Measurements from ENCODE around the gene ARMC9. TPM values are rescaled to one million over a fixed set of nuclear protein-coding genes. Genes with fewer than 3 reads are reported as not detected.
"Not testable (repeated sequence)": the region's sequence is repeated elsewhere in the genome, so short reads cannot be mapped to it uniquely, and the experiment has no call there.

Gene ARMC9
- total RNA-seq, 1 experiment from 2014 or later, result 19.9 TPM

DNA sequence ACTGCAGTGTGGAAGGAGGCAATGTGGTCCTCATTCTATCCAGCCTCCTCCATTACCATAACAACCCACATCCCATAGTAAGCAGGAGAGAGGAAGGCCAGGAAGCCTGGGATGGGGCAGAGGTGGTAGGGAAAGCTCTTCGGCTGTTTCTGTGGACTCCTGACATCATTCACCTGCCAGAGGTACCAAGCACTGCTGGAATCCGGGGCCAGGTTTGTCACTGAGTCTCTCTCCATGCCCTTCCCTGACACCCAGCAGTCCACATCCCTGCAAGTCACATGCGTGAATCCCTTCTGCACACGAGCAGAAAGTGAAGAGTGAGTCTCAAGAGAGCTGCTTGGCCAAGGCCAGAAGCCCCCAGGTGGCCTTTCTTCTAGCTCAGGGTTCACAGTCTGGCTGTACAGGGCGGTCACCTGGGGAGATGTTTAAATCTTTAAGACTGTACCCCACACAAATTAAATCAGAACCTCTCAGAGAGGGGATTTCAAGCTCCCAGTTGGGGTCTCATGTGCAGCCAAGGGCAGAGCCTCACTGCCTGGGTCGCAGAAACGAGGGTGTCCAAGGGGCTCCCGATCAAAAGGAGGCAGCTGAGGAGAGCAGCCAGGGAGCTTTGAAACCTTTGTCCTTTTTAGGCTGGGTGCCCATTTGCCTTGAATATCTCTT lies 94.2 kb downstream of the ARMC9 start:
- H3K27me3 ChIP-seq, result no peaks in the 10 kb centered on the region
- no peak overlapping the region for H3K4me3 ChIP-seq
- no peaks in the 10 kb centered on the region for H3K9me3 ChIP-seq (replicated peaks)
- H3K27ac ChIP-seq, result no peak overlapping the region
- no peaks in the 10 kb centered on the region for H3K4me1 ChIP-seq
- H3K36me3 ChIP-seq, result no peaks in the 10 kb centered on the region
- no peak for DNase-seq

DNA sequence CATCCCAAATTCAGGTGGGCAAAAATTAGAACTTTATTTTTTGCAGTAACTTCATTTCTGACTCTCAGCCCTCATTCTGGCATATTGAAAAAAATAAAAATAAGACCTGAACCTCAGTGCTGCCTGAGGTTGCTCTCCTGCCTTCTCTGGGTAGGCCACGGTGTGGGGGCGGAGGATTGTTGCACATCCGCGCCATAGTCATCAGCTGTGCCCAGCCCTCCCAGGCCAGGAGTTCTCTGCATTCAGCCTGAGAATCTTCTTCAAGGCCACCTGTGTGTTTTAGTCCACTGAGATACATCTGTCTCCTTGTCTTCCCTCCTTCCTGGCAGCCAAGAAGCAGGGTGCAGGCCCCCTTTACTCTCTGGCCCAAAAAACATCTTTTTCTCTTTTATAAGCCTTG lies 94.7 kb downstream of the ARMC9 start:
- Histone ChIP-seq H3K4me1 (no peaks in the 10 kb centered on the region), H3K36me3 (no peaks in the 10 kb centered on the region), H3K27me3 (no peaks in the 10 kb centered on the region), H3K9me3 (replicated peaks) (no peaks in the 10 kb centered on the region), H3K4me3 (no peak overlapping the region), H3K27ac (no peak overlapping the region)
- DNase-seq, result no peak

DNA sequence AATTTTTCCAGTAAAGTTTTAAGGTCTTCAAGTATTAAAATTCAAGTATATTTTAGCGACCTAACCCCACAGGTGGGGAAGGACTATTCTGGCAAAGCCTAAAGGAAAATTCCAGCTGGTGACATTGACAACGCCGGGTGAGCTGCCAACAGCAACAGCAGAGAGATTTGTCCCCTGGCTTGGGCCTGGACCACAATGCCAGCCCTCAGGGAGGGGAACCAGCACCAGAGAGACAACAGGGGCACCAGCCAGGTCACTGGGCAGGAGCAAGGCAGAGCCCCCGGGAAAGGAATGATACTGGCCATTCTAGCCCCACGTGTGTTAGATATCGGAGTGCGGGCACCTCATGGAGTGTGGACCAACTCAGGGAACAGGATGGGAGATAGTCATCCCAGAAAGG lies 95.7 kb downstream of the ARMC9 start:
- H3K4me1 ChIP-seq, result no peaks in the 10 kb centered on the region; the same call in 1 of the 2 replicates
- H3K36me3 ChIP-seq, result no peaks in the 10 kb centered on the region
- DNase-seq, result no peak
- no peaks in the 10 kb centered on the region for H3K27me3 ChIP-seq
- no peak overlapping the region for H3K4me3 ChIP-seq
- H3K9me3 ChIP-seq (replicated peaks), result no peaks in the 10 kb centered on the region
- H3K27ac ChIP-seq, result no peak overlapping the region

DNA sequence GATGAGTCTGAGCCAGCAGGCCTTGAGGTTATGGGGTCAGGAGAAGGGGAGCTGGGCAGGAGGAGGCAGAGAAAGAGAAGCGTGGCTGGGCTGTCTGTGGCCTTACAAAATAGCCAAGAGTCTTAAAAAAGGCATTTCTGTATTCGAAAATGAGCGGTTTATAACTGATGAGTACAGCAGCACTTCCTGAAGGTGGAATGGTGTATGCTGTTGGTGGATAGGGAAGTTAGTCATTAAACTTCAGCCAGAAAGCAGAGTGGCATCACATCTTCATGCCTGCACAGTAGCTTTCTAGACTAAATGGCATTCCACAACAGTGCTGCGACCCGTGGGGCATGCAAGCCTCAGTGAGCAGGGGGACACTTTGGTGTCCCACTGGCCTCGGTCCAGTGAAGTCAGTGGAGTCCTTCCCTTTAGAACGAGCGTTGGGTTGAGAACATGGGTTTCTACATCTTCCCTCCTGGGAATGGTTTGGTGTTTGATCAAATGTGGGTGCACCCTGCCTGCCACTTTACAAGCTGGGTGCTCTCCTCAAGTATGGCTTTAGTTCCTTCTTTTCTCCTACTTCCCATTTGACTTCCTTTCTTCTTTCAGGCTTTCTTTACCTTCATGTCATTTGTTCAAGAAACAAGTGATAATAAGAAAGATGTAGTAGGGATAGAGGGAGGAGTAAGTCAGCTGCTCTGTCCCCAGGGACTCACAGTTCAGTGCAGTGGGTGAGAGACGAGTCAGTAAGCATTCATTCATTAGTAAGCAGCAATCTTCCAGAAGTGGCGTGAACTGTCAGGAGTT lies 96.3 kb downstream of the ARMC9 start:
- no peak for DNase-seq
- H3K4me3 ChIP-seq, result no peak overlapping the region
- peaks cover 7% of the 10 kb centered on the region; the same call in 1 of the 2 replicates for H3K4me1 ChIP-seq
- H3K9me3 ChIP-seq (replicated peaks), result no peaks in the 10 kb centered on the region
- no peak overlapping the region for H3K27ac ChIP-seq
- no peaks in the 10 kb centered on the region for H3K36me3 ChIP-seq
- H3K27me3 ChIP-seq, result no peaks in the 10 kb centered on the region

DNA sequence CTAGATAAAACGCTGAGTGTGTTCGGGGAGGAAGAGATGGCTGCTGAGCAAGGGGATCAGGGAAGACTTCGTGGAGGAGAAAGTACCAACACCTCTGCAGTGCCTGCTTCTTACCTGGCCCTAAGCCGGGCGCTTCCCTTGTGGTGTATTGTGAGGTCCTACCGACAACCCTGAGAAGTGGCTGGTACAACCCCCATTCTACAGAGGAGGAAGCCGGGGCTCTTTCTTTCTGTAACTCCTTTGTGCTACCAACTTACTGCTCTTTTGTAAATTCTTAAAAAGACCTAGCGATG lies 96.9 kb downstream of the ARMC9 start:
- H3K4me1 ChIP-seq, result peaks cover 9% of the 10 kb centered on the region; the same call in 1 of the 2 replicates
- no peaks in the 10 kb centered on the region for H3K9me3 ChIP-seq (replicated peaks)
- H3K36me3 ChIP-seq, result no peaks in the 10 kb centered on the region
- no peaks in the 10 kb centered on the region for H3K27me3 ChIP-seq
- no peak overlapping the region for H3K4me3 ChIP-seq
- H3K27ac ChIP-seq, result no peak overlapping the region
- no peak for DNase-seq

DNA sequence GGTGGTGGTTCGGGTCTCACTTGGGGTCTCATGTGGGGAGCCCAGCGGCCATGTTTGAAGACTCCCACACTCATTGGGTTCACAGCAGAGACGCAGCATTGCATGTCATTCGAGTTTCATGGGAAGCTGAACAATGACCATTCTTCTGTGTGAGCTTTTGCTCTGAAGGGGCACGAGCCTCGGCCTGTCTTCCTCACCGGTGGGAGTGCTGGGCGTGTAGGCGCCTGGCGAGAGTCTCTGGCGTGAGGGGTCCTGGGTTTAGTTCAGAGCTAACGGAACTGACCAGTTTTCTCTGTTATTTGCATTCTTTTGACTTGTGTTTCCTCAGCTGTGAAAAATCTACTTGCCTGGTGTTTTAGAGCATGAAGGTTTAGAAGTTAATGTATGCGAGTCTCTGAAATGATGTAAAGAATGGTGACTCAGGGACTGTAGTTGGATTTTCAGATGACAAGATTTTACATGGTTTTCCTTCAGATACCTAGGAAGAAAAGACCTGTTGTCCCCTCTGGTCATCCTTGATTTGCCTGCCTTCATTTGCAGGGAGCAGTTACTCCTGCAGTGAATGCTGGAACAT lies 98.1 kb downstream of the ARMC9 start:
- Histone ChIP-seq H3K4me1 (peaks cover 9% of the 10 kb centered on the region; the same call in 1 of the 2 replicates), H3K9me3 (replicated peaks) (no peaks in the 10 kb centered on the region), H3K36me3 (no peaks in the 10 kb centered on the region), H3K4me3 (no peak overlapping the region), H3K27me3 (no peaks in the 10 kb centered on the region), H3K27ac (no peak overlapping the region)
- DNase-seq, result no peak

DNA sequence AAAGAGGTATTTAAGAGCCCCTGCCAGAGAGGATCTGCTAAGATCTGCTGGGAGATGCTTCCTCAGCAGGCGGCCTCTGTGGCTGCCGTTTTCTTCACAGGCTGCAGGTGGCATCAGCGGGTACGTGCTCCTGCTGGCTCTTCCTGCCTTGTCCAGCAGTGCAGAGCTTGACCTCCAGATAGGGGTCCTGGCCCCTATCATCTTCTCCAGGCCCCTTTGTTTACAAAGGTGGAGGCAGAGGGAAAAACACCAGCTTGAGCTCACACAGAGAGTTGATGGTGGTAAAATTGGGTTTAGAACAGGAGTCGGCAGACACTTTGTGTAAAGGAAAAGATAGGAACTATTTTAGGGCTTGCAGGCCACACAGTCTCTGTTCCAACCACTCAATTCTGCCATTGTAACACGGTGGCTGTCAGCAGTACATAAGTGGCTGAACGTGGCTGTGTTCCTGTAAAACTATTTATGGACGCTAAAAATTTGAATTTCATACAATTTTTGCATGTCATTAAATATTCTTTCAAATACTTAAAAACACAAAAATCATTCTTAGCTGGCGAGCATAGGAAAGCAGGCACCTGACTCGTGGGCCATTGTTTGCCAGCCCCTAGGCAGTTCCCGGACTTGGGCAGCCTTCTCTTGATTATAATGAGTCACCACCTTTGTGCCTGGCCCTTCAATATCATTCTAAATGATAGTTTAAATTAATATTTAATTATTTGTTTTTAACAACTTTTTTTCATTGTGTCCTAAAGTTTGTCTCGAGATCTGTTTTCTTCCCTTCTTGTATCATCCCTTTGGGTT lies 98.9 kb downstream of the ARMC9 start:
- H3K4me1 ChIP-seq, result peaks cover 9% of the 10 kb centered on the region; the same call in 1 of the 2 replicates
- H3K4me3 ChIP-seq, result no peak overlapping the region
- H3K27ac ChIP-seq, result no peak overlapping the region
- no peaks in the 10 kb centered on the region for H3K36me3 ChIP-seq
- no peaks in the 10 kb centered on the region for H3K9me3 ChIP-seq (replicated peaks)
- no peaks in the 10 kb centered on the region for H3K27me3 ChIP-seq
- peak; percentile 49 to 63 for DNase-seq

DNA sequence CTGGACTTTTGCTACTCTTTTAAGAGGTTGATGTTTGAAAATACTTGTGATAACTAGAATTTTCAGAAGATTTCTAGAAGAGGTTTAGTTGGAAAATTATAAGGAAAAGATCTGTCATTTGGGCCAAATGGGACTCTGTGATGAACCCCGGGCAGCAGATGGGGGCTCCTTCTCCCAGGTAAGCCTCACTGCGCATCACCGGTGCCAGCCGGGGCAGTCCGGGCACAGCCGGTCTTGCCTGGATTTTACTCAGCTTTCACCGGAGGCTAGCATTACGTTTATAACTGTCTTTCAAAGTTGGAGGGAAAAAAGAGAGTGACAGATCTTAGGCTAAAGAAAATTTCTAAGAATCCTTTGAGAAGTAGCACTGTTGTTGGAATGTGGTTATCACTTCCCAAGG lies 99.7 kb downstream of the ARMC9 start:
- Histone ChIP-seq H3K4me3 (no peak overlapping the region), H3K36me3 (no peaks in the 10 kb centered on the region), H3K27ac (no peak overlapping the region), H3K27me3 (no peaks in the 10 kb centered on the region), H3K4me1 (peaks cover 9% of the 10 kb centered on the region; the same call in 1 of the 2 replicates), H3K9me3 (replicated peaks) (no peaks in the 10 kb centered on the region)
- no peak for DNase-seq

DNA sequence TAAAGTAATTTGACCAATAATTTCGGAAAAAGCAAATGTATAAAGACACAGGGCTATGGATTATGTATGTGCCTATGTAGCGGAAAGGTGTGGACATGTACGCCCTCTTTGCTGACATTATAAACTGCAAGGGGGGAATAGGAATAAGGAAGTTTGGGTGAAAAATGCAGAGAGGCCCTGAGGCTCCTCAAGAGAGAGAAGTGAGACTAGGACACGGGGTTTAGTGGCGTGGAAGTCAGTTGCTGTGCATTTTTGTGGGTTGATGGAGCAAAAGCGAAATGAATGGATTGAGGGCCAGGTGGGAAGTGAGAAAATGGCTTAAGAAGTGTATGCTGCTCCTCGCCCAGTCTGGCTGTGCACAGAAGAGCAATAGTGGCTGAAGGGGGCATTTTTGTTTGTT lies 100.8 kb downstream of the ARMC9 start:
- no peaks in the 10 kb centered on the region for H3K36me3 ChIP-seq
- peak in 1 of 2 experiments; percentile 20 for DNase-seq
- no peaks in the 10 kb centered on the region for H3K9me3 ChIP-seq (replicated peaks)
- no peak overlapping the region for H3K27ac ChIP-seq
- H3K4me1 ChIP-seq, result peaks cover 9% of the 10 kb centered on the region; the same call in 1 of the 2 replicates
- H3K4me3 ChIP-seq, result no peak overlapping the region
- no peaks in the 10 kb centered on the region for H3K27me3 ChIP-seq

DNA sequence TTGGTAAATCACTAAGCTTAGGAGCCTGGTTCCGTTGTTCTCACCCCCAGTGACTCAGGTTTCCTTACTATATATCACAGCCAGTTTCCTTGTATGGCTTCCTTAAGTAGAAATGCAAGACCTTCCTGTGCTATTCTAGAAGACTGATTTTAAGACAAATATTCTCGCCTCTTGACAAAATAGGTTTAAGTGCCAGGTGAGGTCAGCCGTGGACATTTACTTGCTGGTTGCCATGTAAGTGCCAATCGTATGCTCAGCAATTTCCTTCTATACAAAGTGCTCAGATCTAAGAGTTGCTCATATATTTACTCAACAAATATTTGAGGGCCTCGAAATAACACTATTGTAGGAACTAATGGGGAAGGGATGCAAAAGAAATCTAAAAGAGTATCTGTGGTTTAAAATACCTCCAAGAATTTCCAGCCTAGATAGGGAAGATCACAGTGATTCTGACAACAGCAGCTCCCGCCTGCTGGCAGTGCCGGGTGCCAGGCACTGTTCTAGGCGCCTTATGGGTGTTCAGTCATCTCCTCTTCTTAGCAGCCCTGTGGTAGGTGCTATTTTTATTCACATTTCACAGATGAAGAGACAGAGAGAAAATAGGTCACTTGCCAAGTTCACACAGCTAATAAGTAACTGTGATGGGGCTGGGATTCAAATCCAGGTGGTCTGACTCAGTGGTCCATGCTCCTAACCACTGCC lies 101.7 kb downstream of the ARMC9 start:
- Histone ChIP-seq H3K27me3 (no peaks in the 10 kb centered on the region), H3K36me3 (no peaks in the 10 kb centered on the region), H3K4me1 (peaks cover 9% of the 10 kb centered on the region; the same call in 1 of the 2 replicates), H3K27ac (no peak overlapping the region), H3K9me3 (replicated peaks) (no peaks in the 10 kb centered on the region), H3K4me3 (no peak overlapping the region)
- no peak for DNase-seq

DNA sequence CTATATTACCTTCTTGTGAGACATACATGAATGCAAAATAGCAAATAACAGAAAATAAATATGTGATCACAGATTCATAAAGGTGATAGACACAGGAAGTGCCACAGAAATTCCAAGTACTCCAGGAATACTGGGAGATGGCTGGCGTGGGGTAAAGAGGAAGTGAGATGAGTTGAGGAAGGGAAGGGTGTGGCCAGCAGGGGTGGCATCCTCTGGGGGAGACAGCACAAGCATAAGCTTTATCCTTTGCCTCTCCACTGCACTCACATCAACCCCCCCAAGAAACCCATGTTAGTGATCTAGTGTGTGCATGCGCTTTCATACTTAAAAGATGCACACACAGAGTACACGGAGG lies 102.3 kb downstream of the ARMC9 start:
- no peak for DNase-seq
- Histone ChIP-seq H3K27me3 (no peaks in the 10 kb centered on the region), H3K9me3 (replicated peaks) (no peaks in the 10 kb centered on the region)

DNA sequence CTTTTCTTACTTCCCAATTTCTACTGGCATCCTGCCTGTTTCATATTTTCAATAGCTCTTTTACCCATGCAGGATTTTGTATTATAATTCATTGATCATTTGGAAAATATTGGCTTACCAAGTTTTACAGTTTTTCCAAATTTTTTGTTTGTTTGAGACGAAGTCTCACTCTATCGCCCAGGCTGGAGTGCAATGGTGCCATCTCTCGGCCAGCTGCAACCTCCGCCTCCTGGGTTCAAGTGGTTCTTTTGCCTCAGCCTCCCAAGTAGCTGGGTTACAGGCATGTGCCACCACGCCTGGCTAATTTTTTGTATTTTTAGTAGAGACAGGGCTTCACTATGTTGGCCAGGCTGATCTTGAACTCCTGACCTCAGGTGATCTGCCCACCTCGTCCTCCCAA lies 105.8 kb downstream of the ARMC9 start:
- not testable (repeated sequence) for DNase-seq; H3K27ac ChIP-seq; H3K27me3 ChIP-seq; H3K36me3 ChIP-seq; H3K4me3 ChIP-seq; H3K4me1 ChIP-seq; H3K9me3 ChIP-seq (replicated peaks)

More for the DNA sequence above, 102.3 kb downstream of the ARMC9 start:
- Histone ChIP-seq H3K36me3 (no peaks in the 10 kb centered on the region), H3K4me3 (no peak overlapping the region), H3K27ac (no peak overlapping the region), H3K4me1 (peaks cover 9% of the 10 kb centered on the region; the same call in 1 of the 2 replicates)

DNA sequence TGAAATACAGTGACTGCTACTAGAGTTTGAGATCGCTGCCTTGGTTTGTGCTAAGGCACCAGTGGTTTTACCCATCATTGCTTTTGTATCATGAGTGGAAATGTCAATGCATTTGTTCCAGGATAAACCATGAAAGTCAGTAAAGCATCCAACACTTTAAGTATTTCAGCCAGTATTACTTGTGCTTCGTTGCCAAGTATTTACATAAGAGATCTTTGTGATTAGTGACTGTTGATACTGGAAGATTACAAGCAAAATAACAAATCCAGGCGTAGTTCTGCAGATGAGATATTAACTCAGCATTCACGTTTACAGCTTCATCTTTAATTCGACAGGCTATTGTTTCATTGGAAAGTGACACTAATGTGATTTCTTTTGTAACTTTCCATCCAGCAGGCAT lies 106.8 kb downstream of the ARMC9 start:
- Histone ChIP-seq H3K27ac (no peak overlapping the region), H3K36me3 (no peaks in the 10 kb centered on the region), H3K4me1 (no peaks in the 10 kb centered on the region), H3K27me3 (no peaks in the 10 kb centered on the region), H3K4me3 (no peak overlapping the region), H3K9me3 (replicated peaks) (no peaks in the 10 kb centered on the region)
- DNase-seq, result no peak

DNA sequence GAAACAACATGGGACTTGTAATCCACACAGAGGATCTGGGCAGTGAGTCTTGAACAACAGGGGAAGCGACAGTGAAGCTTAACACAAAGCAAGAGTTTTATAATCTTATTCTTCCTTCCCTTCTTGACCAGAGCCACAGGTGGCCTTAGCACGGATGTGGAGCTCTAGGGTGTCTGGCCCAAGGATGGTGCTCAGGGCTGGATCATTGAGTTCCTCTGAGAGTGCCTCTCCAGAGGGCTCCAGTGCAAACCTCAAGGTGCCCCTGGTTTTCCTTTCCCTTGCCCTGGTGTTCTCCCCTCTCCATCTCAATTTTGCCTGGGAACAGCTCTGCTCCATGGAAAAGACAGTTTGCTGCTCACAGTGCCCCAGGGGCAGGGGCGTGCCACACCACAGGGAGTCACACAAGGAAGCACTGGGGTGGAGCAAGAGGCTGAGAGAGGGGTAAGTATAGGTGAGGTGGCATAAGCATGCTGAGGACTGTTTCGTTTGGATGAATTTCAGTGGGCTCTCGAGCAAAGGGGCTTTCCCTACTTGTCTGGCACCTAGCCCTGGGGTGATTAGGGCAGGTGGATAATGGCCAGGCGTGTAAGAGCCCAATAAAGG lies 108.5 kb downstream of the ARMC9 start:
- H3K9me3 ChIP-seq (replicated peaks), result no peaks in the 10 kb centered on the region
- no peaks in the 10 kb centered on the region for H3K4me1 ChIP-seq
- no peaks in the 10 kb centered on the region for H3K27me3 ChIP-seq
- no peak for DNase-seq
- no peak overlapping the region for H3K27ac ChIP-seq
- H3K36me3 ChIP-seq, result no peaks in the 10 kb centered on the region
- H3K4me3 ChIP-seq, result no peak overlapping the region

Measured in SJCRH30 (cell line).